Stomach smooth muscle (tissue), 2 donors: ENCODE measurements around the gene TTLL5.

ENCODE experiments used
- H3K27ac ChIP-seq: one replicate; pipeline ENCODE4 v1.7.0; 2013; ENCODE audit warnings: mild to moderate bottlenecking, low read length, inconsistent platforms
- H3K27me3 ChIP-seq, 2 donors: one replicate each; pipeline ENCODE4 v1.7.0; 2013; ENCODE audit warnings: low read length in 2 of 2; ENCODE audit not compliant: insufficient read depth in 2 of 2, control insufficient read depth in 1 of 2
- H3K36me3 ChIP-seq, 2 donors: one replicate each; pipeline ENCODE4 v1.7.0; 2013; ENCODE audit warnings: low read length in 2 of 2; ENCODE audit not compliant: control insufficient read depth in 2 of 2, insufficient read depth in 2 of 2
- H3K4me1 ChIP-seq: one replicate; pipeline ENCODE4 v1.7.0; 2013; ENCODE audit warnings: low read length; ENCODE audit not compliant: control insufficient read depth, insufficient read depth
- H3K4me3 ChIP-seq, 2 donors: one replicate each; pipeline ENCODE4 v1.7.0; 2013; ENCODE audit warnings: low read length in 2 of 2
- H3K9ac ChIP-seq, 2 donors: one replicate each; pipeline ENCODE4 v1.7.0; 2013; ENCODE audit warnings: low read length in 2 of 2, mild to moderate bottlenecking in 1 of 2
- H3K9me3 ChIP-seq, 2 donors: one replicate each; pipeline ENCODE4 v1.7.0; 2013; ENCODE audit warnings: low read length in 2 of 2; ENCODE audit not compliant: control insufficient read depth in 2 of 2
- donor health status: healthy.
- donor health status: Pancreatic carcinoma.

Gene TTLL5

GRCh38 chr14:75715926-75716780, 55.1 kb downstream of the TTLL5 start:
- H3K4me3 ChIP-seq, result no peak overlapping the region
- no peaks in the 10 kb centered on the region for H3K27me3 ChIP-seq
- no peaks in the 10 kb centered on the region for H3K9me3 ChIP-seq
- no peak overlapping the region for H3K27ac ChIP-seq
- H3K4me1 ChIP-seq, result peaks cover 31% of the 10 kb centered on the region
- no peaks in the 10 kb centered on the region for H3K36me3 ChIP-seq
- H3K9ac ChIP-seq, result no peak overlapping the region

GRCh38 chr14:75717729-75718128, 56.7 kb downstream of the TTLL5 start:
- no peak overlapping the region for H3K4me3 ChIP-seq
- H3K4me1 ChIP-seq, result peaks cover 26% of the 10 kb centered on the region
- H3K9ac ChIP-seq, result no peak overlapping the region
- H3K27ac ChIP-seq, result no peak overlapping the region
- no peaks in the 10 kb centered on the region for H3K27me3 ChIP-seq
- H3K9me3 ChIP-seq, result no peaks in the 10 kb centered on the region
- H3K36me3 ChIP-seq, result no peaks in the 10 kb centered on the region

- no peaks in the 10 kb centered on the region for H3K36me3 ChIP-seq
- H3K4me3 ChIP-seq, result no peak overlapping the region
- H3K27me3 ChIP-seq, result no peaks in the 10 kb centered on the region
- no peak overlapping the region for H3K27ac ChIP-seq
- peaks cover 26% of the 10 kb centered on the region for H3K4me1 ChIP-seq
- H3K9ac ChIP-seq, result no peak overlapping the region
- no peaks in the 10 kb centered on the region for H3K9me3 ChIP-seq
These were observed 57.2 kb downstream of the TTLL5 start for GRCh38 chr14:75718199-75718598.

GRCh38 chr14:75720116-75720515, 59.1 kb downstream of the TTLL5 start:
- H3K27me3 ChIP-seq, result no peaks in the 10 kb centered on the region
- peak overlapping the region in 1 of 2 donors; percentile 59 for H3K4me3 ChIP-seq
- H3K4me1 ChIP-seq, result peaks cover 26% of the 10 kb centered on the region
- peak overlapping the region in 1 of 2 donors; percentile 62 for H3K9ac ChIP-seq
- H3K27ac ChIP-seq, result peak overlapping the region; percentile 88
- H3K9me3 ChIP-seq, result no peaks in the 10 kb centered on the region
- H3K36me3 ChIP-seq, result no peaks in the 10 kb centered on the region

GRCh38 chr14:75720842-75721498, 59.9 kb downstream of the TTLL5 start:
- Histone ChIP-seq H3K4me3 (peak overlapping the region; percentile 38 to 59), H3K27ac (peak overlapping the region; percentile 88), H3K9ac (peak overlapping the region; percentile 38 to 62), H3K27me3 (no peaks in the 10 kb centered on the region), H3K4me1 (peaks cover 31% of the 10 kb centered on the region), H3K9me3 (no peaks in the 10 kb centered on the region), H3K36me3 (no peaks in the 10 kb centered on the region)

- Histone ChIP-seq H3K4me3 (no peak overlapping the region), H3K27ac (no peak overlapping the region)
These were observed 62.7 kb downstream of the TTLL5 start for GRCh38 chr14:75723716-75724115.

GRCh38 chr14:75724414-75725204, 63.6 kb downstream of the TTLL5 start:
- no peaks in the 10 kb centered on the region for H3K27me3 ChIP-seq
- no peak overlapping the region for H3K4me3 ChIP-seq
- H3K27ac ChIP-seq, result peak overlapping the region; percentile 37
- no peaks in the 10 kb centered on the region for H3K9me3 ChIP-seq
- no peak overlapping the region for H3K9ac ChIP-seq
- H3K4me1 ChIP-seq, result peaks cover 24% of the 10 kb centered on the region
- no peaks in the 10 kb centered on the region for H3K36me3 ChIP-seq

More at GRCh38 chr14:75723716-75724115, 62.7 kb downstream of the TTLL5 start:
- H3K36me3 ChIP-seq, result no peaks in the 10 kb centered on the region
- H3K9ac ChIP-seq, result no peak overlapping the region
- H3K9me3 ChIP-seq, result no peaks in the 10 kb centered on the region
- no peaks in the 10 kb centered on the region for H3K27me3 ChIP-seq
- peaks cover 32% of the 10 kb centered on the region for H3K4me1 ChIP-seq

- no peaks in the 10 kb centered on the region for H3K9me3 ChIP-seq
- no peak overlapping the region for H3K9ac ChIP-seq
- no peak overlapping the region for H3K4me3 ChIP-seq
- H3K36me3 ChIP-seq, result no peaks in the 10 kb centered on the region
- H3K27ac ChIP-seq, result peak overlapping the region; percentile 37
- no peaks in the 10 kb centered on the region for H3K27me3 ChIP-seq
- peaks cover 16% of the 10 kb centered on the region for H3K4me1 ChIP-seq
These were observed 64.4 kb downstream of the TTLL5 start for GRCh38 chr14:75725481-75725880.

- no peaks in the 10 kb centered on the region for H3K27me3 ChIP-seq
- no peaks in the 10 kb centered on the region for H3K9me3 ChIP-seq
- H3K27ac ChIP-seq, result no peak overlapping the region
- H3K4me3 ChIP-seq, result no peak overlapping the region
- H3K9ac ChIP-seq, result no peak overlapping the region
- peaks cover 9% of the 10 kb centered on the region for H3K4me1 ChIP-seq
- H3K36me3 ChIP-seq, result no peaks in the 10 kb centered on the region
These were observed 65.3 kb downstream of the TTLL5 start for GRCh38 chr14:75726321-75726720.

GRCh38 chr14:75727124-75727523, 66.1 kb downstream of the TTLL5 start:
- no peak overlapping the region for H3K27ac ChIP-seq
- no peaks in the 10 kb centered on the region for H3K27me3 ChIP-seq
- H3K36me3 ChIP-seq, result no peaks in the 10 kb centered on the region
- peaks cover 6% of the 10 kb centered on the region for H3K4me1 ChIP-seq
- H3K4me3 ChIP-seq, result no peak overlapping the region
- H3K9me3 ChIP-seq, result no peaks in the 10 kb centered on the region
- no peak overlapping the region for H3K9ac ChIP-seq
